Thyroid gland (tissue), 4 donors: ENCODE results near the gene TENT4B.

Experiments used
- POLR2A ChIP-seq, 2 donors: fragments of 450-650 bp; IDR thresholded peaks; one replicate each; pipeline ENCODE4 v1.6.1; 2017; ENCODE audit warnings: antibody characterized with exemption in 2 of 2, mild to moderate bottlenecking in 2 of 2, moderate library complexity in 1 of 2
- TF ChIP-seq, protein P1 (sequence below), 6 experiments: fragments of 200-600 bp in 3 of 6; fragments of 450-650 bp in 3 of 6; sonication (generic) in 3 of 6; IDR thresholded peaks; one replicate each; pipeline ENCODE4 v1.5.1; 2016 to 2019; ENCODE audit warnings: antibody characterized with exemption in 6 of 6, mild to moderate bottlenecking in 2 of 6, inconsistent platforms in 1 of 6, moderate library complexity in 1 of 6

DNA sequence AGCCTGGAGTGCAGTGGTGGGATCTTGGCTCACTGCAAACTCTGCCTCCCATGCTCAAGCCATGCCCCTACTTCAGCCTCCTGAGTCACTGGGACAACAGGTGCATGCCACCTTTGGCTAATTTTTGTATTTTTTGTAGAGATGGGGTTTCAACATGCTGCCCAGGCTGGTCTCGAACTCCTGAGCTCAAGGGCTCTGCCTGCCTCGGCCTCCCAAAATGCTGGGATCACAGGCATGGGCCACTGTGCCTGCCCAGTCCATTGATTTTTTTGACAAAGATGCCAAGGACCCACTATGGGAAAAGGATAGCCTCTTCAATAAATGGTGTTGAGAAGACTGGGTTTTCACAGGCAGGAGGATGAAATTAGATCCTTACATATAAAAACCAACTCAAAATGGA lies 102.4 kb downstream of the TENT4B start:
- TF ChIP-seq, protein P1, sequence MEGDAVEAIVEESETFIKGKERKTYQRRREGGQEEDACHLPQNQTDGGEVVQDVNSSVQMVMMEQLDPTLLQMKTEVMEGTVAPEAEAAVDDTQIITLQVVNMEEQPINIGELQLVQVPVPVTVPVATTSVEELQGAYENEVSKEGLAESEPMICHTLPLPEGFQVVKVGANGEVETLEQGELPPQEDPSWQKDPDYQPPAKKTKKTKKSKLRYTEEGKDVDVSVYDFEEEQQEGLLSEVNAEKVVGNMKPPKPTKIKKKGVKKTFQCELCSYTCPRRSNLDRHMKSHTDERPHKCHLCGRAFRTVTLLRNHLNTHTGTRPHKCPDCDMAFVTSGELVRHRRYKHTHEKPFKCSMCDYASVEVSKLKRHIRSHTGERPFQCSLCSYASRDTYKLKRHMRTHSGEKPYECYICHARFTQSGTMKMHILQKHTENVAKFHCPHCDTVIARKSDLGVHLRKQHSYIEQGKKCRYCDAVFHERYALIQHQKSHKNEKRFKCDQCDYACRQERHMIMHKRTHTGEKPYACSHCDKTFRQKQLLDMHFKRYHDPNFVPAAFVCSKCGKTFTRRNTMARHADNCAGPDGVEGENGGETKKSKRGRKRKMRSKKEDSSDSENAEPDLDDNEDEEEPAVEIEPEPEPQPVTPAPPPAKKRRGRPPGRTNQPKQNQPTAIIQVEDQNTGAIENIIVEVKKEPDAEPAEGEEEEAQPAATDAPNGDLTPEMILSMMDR (IDR thresholded peaks at IDR 0.05): no peak
- TF ChIP-seq POLR2A (IDR thresholded peaks at IDR 0.05): no peak
